CD14-positive monocyte (primary cell): ENCODE results near the gene MVB12B. TPM values are rescaled to one million over a fixed set of nuclear protein-coding genes. Genes with fewer than 3 reads are reported as not detected.

Source experiments
- DNase-seq, 3 donors: peaks; one replicate each; pipeline ENCODE4 v3.0.0-alpha.2; 2011 to 2022
- H2AFZ ChIP-seq: 2 replicates; pipeline ENCODE4 v1.6.0; 2012; ENCODE audit warnings: mild to moderate bottlenecking, low read depth, low read length, inconsistent platforms; ENCODE audit not compliant: insufficient read depth, poor library complexity, severe bottlenecking
- H3K27ac ChIP-seq, 2 donors: 1 replicate in 1 of 2; 2 replicates in 1 of 2; pipeline ENCODE4 v1.5.1; 2012 to 2013; ENCODE audit warnings: low read length in 2 of 2, control low read depth in 1 of 2, inconsistent platforms in 1 of 2, low read depth in 1 of 2, mild to moderate bottlenecking in 1 of 2
- H3K27me3 ChIP-seq, 2 donors: one replicate each; pipeline versions ENCODE4 v1.6.0 to v1.6.1; 2011 to 2013; ENCODE audit warnings: low read length in 2 of 2; ENCODE audit not compliant: control insufficient read depth in 2 of 2, insufficient read depth in 2 of 2
- H3K36me3 ChIP-seq, 2 donors: replicated peaks in 1 of 2; 1 replicate in 1 of 2; 2 replicates in 1 of 2; pipeline versions ENCODE4 v1.5.1 to v1.6.1; 2012 to 2013; ENCODE audit warnings: low read length in 2 of 2, control low read depth in 1 of 2, inconsistent platforms in 1 of 2, mild to moderate bottlenecking in 1 of 2; ENCODE audit not compliant: insufficient read depth in 2 of 2, control insufficient read depth in 1 of 2
- H3K4me1 ChIP-seq, 2 donors: 1 replicate in 1 of 2; 2 replicates in 1 of 2; pipeline versions ENCODE4 v1.5.1 to v1.6.1; 2012 to 2013; ENCODE audit warnings: low read length in 2 of 2, control low read depth in 1 of 2, inconsistent platforms in 1 of 2, mild to moderate bottlenecking in 1 of 2, moderate library complexity in 1 of 2; ENCODE audit not compliant: insufficient read depth in 2 of 2, control insufficient read depth in 1 of 2
- H3K4me2 ChIP-seq: replicated peaks from 2 replicates; pipeline ENCODE3; 2012; ENCODE audit warnings: low read length, moderate library complexity, mild to moderate bottlenecking; ENCODE audit not compliant: poor library complexity, severe bottlenecking; ENCODE audit errors: extremely low read depth
- H3K4me3 ChIP-seq, 3 experiments: fragments of 200-600 bp in 1 of 3; sonication (generic) in 1 of 3; replicated peaks in 1 of 3; 1 replicate in 2 of 3; 2 replicates in 1 of 3; pipeline ENCODE4 v1.5.1; 2011 to 2013; ENCODE audit warnings: low read length in 3 of 3, mild to moderate bottlenecking in 3 of 3, control low read depth in 2 of 3, low read depth in 2 of 3, inconsistent platforms in 1 of 3, moderate library complexity in 1 of 3
- H3K79me2 ChIP-seq: 2 replicates; pipeline ENCODE4 v1.6.0; 2012; ENCODE audit warnings: mild to moderate bottlenecking, control low read depth, inconsistent platforms, low read length, moderate library complexity; ENCODE audit not compliant: insufficient read depth
- H3K9ac ChIP-seq: 2 replicates; pipeline ENCODE4 v1.6.0; 2017; ENCODE audit warnings: low read length, mild to moderate bottlenecking; ENCODE audit not compliant: insufficient read depth, poor library complexity, severe bottlenecking
- H3K9me3 ChIP-seq, 2 donors: replicated peaks in 1 of 2; 1 replicate in 1 of 2; 2 replicates in 1 of 2; pipeline versions ENCODE4 v1.5.1 to v1.6.1; 2012 to 2013; ENCODE audit warnings: low read length in 2 of 2, control low read depth in 1 of 2; ENCODE audit not compliant: control insufficient read depth in 1 of 2, insufficient read depth in 1 of 2
- H4K20me1 ChIP-seq: 2 replicates; pipeline ENCODE4 v1.6.0; 2012; ENCODE audit warnings: mild to moderate bottlenecking, low read length, control low read depth, moderate library complexity; ENCODE audit not compliant: insufficient read depth
- H3K27ac Mint-ChIP-seq, 7 donors: one replicate each; pipeline ENCODE4 v1.8.0; 2020; ENCODE audit warnings: mild to moderate bottlenecking in 7 of 7, mixed read lengths in 7 of 7, moderate library complexity in 6 of 7, inconsistent platforms in 2 of 7
- H3K27me3 Mint-ChIP-seq, 3 donors: one replicate each; pipeline ENCODE4 v1.8.0; 2021 to 2022; ENCODE audit warnings: low read depth in 3 of 3, mild to moderate bottlenecking in 3 of 3, mixed read lengths in 3 of 3, moderate library complexity in 3 of 3, inconsistent platforms in 1 of 3
- H3K36me3 Mint-ChIP-seq, 2 donors: one replicate each; pipeline ENCODE4 v1.8.0; 2020; ENCODE audit warnings: mixed read lengths in 2 of 2, inconsistent platforms in 1 of 2, mild to moderate bottlenecking in 1 of 2
- H3K4me1 Mint-ChIP-seq: one replicate; pipeline ENCODE4 v1.8.0; 2020; ENCODE audit warnings: mild to moderate bottlenecking, mixed read lengths
- H3K4me3 Mint-ChIP-seq, 2 donors: one replicate each; pipeline ENCODE4 v1.8.0; 2020; ENCODE audit warnings: mild to moderate bottlenecking in 2 of 2, mixed read lengths in 2 of 2, moderate library complexity in 1 of 2
- H3K9me3 Mint-ChIP-seq, 7 donors: one replicate each; pipeline ENCODE4 v1.8.0; 2020 to 2022; ENCODE audit warnings: mixed read lengths in 7 of 7, mild to moderate bottlenecking in 6 of 7, moderate library complexity in 6 of 7, inconsistent platforms in 2 of 7
- WGBS: methylation state at CpG from one replicate; pipeline ENCODE4 v1.1.5; 2013; ENCODE audit warnings: missing lambda C conversion rate; ENCODE audit not compliant: insufficient coverage; 5-methylcytosine and 5-hydroxymethylcytosine counted together
- intact Hi-C, 2 donors: fragments of 100-400 bp; cut with micrococcal nuclease; formaldehyde crosslinking; loops; one replicate each; pipeline versions ENCODE4 v1.15.0 to v1.15.1; 2023
- polyA plus RNA-seq, 3 donors: library from polyadenylated mRNA; depleted of rRNA in 1 of 3; unstranded in 2 of 3; stranded (reverse) in 1 of 3; fragments of 300-500 nt in 2 of 3; fragments of >200 nt in 1 of 3; fragmentation: Illumina TruSeq in 2 of 3; gene quantifications; 1 replicate in 2 of 3; 2 replicates in 1 of 3; pipeline ENCODE4 v1.2.3, GENCODE V29; 2012 to 2021
- TF ChIP-seq, protein P1 (sequence below): fragments of 200-600 bp; IDR thresholded peaks from one replicate; pipeline ENCODE4 v1.8.0; 2022; ENCODE audit warnings: antibody characterized with exemption, mild to moderate bottlenecking

MVB12B gene
- polyA plus RNA-seq, 3 donors = 2.8 to 8.1 (median 3.5) TPM

DNA sequence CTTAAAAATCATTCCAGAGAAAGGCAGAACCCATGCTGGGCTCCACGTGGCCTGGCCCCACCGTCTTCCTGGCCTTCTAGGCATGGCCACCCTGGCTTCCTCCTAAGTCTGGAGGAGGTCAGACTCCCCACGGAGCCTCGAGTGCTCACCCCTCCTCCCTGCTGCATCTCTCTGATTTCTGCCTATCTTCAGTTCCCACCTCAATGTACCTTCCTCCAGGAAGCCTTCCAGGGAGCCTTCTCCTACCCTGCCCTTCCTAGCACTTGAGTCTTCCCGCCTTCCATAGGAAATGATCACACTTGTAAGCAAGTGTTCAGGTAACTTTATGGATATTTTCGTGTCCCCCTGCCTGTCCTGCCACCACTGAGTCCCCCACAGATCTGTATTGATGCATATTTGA, 92.0 kb downstream of the MVB12B start:
- DNase-seq = no peak
- H2AFZ ChIP-seq = no peak overlapping the region
- Mint-ChIP-seq H3K27ac (no peak overlapping the region), H3K4me3 (no peak overlapping the region), H3K36me3 (peaks cover 42 to 52% of the 10 kb centered on the region in 2 donors), H3K27me3 (peaks cover 0 to 2% (median 1%) of the 10 kb centered on the region in 3 donors), H3K4me1 (peaks cover 15% of the 10 kb centered on the region), H3K9me3 (no peaks in the 10 kb centered on the region)
- H3K4me3 ChIP-seq = no peak overlapping the region
- intact Hi-C loops = no loop called here
- no peak overlapping the region for H3K9ac ChIP-seq
- peaks cover 12 to 13% of the 10 kb centered on the region in 2 donors for H3K4me1 ChIP-seq
- TF ChIP-seq, protein P1, sequence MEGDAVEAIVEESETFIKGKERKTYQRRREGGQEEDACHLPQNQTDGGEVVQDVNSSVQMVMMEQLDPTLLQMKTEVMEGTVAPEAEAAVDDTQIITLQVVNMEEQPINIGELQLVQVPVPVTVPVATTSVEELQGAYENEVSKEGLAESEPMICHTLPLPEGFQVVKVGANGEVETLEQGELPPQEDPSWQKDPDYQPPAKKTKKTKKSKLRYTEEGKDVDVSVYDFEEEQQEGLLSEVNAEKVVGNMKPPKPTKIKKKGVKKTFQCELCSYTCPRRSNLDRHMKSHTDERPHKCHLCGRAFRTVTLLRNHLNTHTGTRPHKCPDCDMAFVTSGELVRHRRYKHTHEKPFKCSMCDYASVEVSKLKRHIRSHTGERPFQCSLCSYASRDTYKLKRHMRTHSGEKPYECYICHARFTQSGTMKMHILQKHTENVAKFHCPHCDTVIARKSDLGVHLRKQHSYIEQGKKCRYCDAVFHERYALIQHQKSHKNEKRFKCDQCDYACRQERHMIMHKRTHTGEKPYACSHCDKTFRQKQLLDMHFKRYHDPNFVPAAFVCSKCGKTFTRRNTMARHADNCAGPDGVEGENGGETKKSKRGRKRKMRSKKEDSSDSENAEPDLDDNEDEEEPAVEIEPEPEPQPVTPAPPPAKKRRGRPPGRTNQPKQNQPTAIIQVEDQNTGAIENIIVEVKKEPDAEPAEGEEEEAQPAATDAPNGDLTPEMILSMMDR = no peak
- H3K27me3 ChIP-seq = no peaks in the 10 kb centered on the region
- no peaks in the 10 kb centered on the region for H3K9me3 ChIP-seq
- H3K4me2 ChIP-seq = no peak overlapping the region
- no peaks in the 10 kb centered on the region for H4K20me1 ChIP-seq
- WGBS = 79% methylated on average over 4 of the region's 6 CpGs
- no peaks in the 10 kb centered on the region for H3K79me2 ChIP-seq
- H3K27ac ChIP-seq = no peak overlapping the region
- peaks cover 0 to 37% of the 10 kb centered on the region in 2 donors for H3K36me3 ChIP-seq

DNA sequence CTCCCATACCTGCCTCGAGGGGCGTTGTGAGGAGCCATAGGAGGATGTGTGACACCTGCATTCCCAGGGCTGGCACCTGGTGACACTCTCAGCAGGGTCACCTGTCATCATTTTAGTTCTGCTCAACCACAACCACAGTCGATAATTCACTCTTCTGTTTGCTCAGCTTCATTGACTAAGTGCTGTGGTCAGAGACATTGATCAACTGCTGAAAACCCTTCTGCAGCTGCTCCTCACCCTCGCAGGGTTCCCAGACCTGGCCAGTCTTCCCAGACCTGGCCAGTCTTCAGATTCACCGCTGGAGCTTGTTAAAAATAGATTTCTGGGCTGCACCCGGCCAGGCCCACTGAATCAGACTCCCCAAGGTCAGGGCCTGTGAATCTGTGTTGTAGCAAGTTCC, 92.8 kb downstream of the MVB12B start:
- WGBS = 79% methylated on average over 6 of the region's 6 CpGs
- Mint-ChIP-seq H3K9me3 (no peaks in the 10 kb centered on the region), H3K27ac (peak overlapping the region in 3 of 7 donors; percentile 11 to 54 (median 54)), H3K4me1 (peaks cover 12% of the 10 kb centered on the region), H3K4me3 (no peak overlapping the region), H3K36me3 (peaks cover 46 to 59% of the 10 kb centered on the region in 2 donors), H3K27me3 (peaks cover 0 to 2% (median 1%) of the 10 kb centered on the region in 3 donors)
- Histone ChIP-seq H3K27me3 (no peaks in the 10 kb centered on the region), H3K27ac (no peak overlapping the region), H3K79me2 (no peaks in the 10 kb centered on the region), H3K9me3 (no peaks in the 10 kb centered on the region), H3K4me2 (no peak overlapping the region), H3K4me1 (peaks cover 6 to 11% of the 10 kb centered on the region in 2 donors), H3K36me3 (peaks cover 0 to 46% of the 10 kb centered on the region in 2 donors), H3K9ac (no peak overlapping the region), H4K20me1 (no peaks in the 10 kb centered on the region), H3K4me3 (no peak overlapping the region), H2AFZ (no peak overlapping the region)
- intact Hi-C loops = no loop called here
- TF ChIP-seq, protein P1 = no peak
- DNase-seq = no peak
